Sigmoid colon (tissue), 4 donors: ENCODE measurements around the gene GPATCH2.

Experiments
- CTCF ChIP-seq, 4 experiments: fragments of 450-650 bp in 3 of 4; fragments of 200-600 bp in 1 of 4; IDR thresholded peaks; one replicate each; pipeline ENCODE4 v1.5.1; 2016 to 2019; ENCODE audit warnings: antibody characterized with exemption in 4 of 4, mild to moderate bottlenecking in 3 of 4, moderate library complexity in 2 of 4
- EP300 ChIP-seq, 4 donors: sonication (generic); formaldehyde crosslinking; IDR thresholded peaks; one replicate each; pipeline ENCODE4 v1.6.1; 2017; ENCODE audit warnings: antibody characterized with exemption in 4 of 4
- POLR2A ChIP-seq, 2 donors: fragments of 450-650 bp; IDR thresholded peaks; one replicate each; pipeline ENCODE4 v1.6.1; 2016; ENCODE audit warnings: antibody characterized with exemption in 2 of 2, mild to moderate bottlenecking in 2 of 2, moderate library complexity in 2 of 2
- POLR2AphosphoS5 ChIP-seq, 4 donors: sonication (generic); formaldehyde crosslinking; IDR thresholded peaks; one replicate each; pipeline ENCODE4 v1.6.1; 2017; ENCODE audit warnings: antibody characterized with exemption in 4 of 4

DNA sequence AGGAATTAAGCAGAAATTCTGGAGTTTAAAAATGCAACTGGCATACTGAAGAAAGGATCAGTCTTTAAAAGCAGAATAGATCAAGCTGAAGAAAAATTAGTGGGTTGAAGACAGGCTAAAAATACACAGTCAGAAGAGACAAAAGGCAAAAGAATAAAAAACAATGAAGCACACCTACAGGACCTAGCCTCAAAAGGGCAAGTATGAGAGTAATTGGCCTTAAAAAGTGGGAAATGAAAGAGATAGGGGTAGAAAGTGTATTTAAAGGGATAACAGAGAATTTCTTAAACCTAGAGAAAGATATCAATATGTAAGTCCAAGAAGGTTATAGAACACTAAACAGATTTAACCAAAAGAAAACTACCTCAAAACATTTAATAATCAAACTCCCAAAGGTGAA lies 152.4 kb downstream of the GPATCH2 start:
- TF ChIP-seq CTCF (IDR thresholded peaks at IDR 0.05), result no peak
- TF ChIP-seq EP300 (IDR thresholded peaks at IDR 0.05), result no peak
- no peak for TF ChIP-seq POLR2A (IDR thresholded peaks at IDR 0.05)
- TF ChIP-seq POLR2AphosphoS5 (IDR thresholded peaks at IDR 0.05), result no peak
